Prostate gland (tissue), 2 donors: ENCODE measurements around the gene FAM209A. TPM values are rescaled to one million over a fixed set of nuclear protein-coding genes. Genes with fewer than 3 reads are reported as not detected.

Source experiments
- DNase-seq: peaks from one replicate; pipeline ENCODE4 v3.0.0-alpha.2; 2019; ENCODE audit warnings: low spot score
- H3K27ac ChIP-seq, 2 donors: fragments of 200-600 bp; sonication (generic); 2 replicates each; pipeline ENCODE4 v1.5.1; 2017 to 2019
- H3K27me3 ChIP-seq: fragments of 200-600 bp; sonication (generic); replicated peaks from 2 replicates; pipeline ENCODE4 v1.5.1; 2019; ENCODE audit not compliant: insufficient read depth
- H3K36me3 ChIP-seq, 2 donors: fragments of 200-600 bp; sonication (generic); 1 replicate in 1 of 2; 2 replicates in 1 of 2; pipeline versions ENCODE4 v1.5.1 to v1.8.1; 2017 to 2019
- H3K4me1 ChIP-seq: fragments of 200-600 bp; sonication (generic); replicated peaks from 2 replicates; pipeline ENCODE4 v1.5.1; 2019
- H3K4me3 ChIP-seq, 2 donors: fragments of 200-600 bp; sonication (generic); 2 replicates each; pipeline ENCODE4 v1.5.1; 2017 to 2019
- H3K9me3 ChIP-seq: fragments of 200-600 bp; sonication (generic); 2 replicates; pipeline ENCODE4 v1.5.1; 2017
- POLR2A ChIP-seq: fragments of 450-650 bp; IDR thresholded peaks from one replicate; pipeline ENCODE4 v1.6.1; 2016; ENCODE audit warnings: antibody characterized with exemption, mild to moderate bottlenecking
- POLR2AphosphoS5 ChIP-seq: sonication (generic); formaldehyde crosslinking; IDR thresholded peaks from one replicate; pipeline ENCODE4 v1.6.1; 2017; ENCODE audit warnings: antibody characterized with exemption
- WGBS: methylation state at CpG from one replicate; pipeline ENCODE4 v1.1.5; 2018; 5-methylcytosine and 5-hydroxymethylcytosine counted together
- intact Hi-C: fragments of 100-400 bp; cut with DNase I; formaldehyde crosslinking; loops from one replicate; pipeline ENCODE4 v1.14.2; 2022
- total RNA-seq, 2 donors: library from RNA; depleted of rRNA; stranded (reverse); fragments of >200 nt; gene quantifications; one replicate each; pipeline ENCODE4 v1.1.0, GENCODE V29; 2016
- TF ChIP-seq, protein P1 (sequence below), 4 experiments: fragments of 200-600 bp in 2 of 4; fragments of 450-650 bp in 2 of 4; sonication (generic) in 2 of 4; IDR thresholded peaks; 1 replicate in 3 of 4; 2 replicates in 1 of 4; pipeline ENCODE4 v1.5.1; 2016 to 2019; ENCODE audit warnings: antibody characterized with exemption in 4 of 4, mild to moderate bottlenecking in 2 of 4, moderate library complexity in 2 of 4

FAM209A gene
- total RNA-seq, 2 donors from 2014 or later = 1.6 TPM; not detected in 1

DNA sequence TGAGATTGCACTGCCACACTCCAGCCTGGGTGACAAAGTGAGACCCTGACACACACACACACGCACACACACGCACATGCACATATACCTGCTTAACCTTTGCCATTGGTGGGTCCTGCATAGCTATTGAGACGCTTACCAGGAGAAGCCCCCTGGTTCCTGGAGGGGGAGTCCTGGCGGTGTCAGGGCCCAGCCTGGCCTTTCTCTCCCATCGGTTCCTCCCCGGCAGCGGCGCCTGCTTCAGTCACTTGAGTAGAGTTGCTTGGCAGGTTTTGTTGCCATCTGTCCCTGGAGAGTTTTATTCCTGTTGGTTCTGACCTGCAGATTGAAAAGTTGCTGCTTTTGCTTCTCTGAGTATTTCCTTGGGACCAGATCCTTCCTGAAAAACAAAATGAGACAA lies 20.6 kb upstream of the FAM209A start:
- H3K4me3 ChIP-seq = no peak overlapping the region
- DNase-seq = no peak
- TF ChIP-seq POLR2A = no peak
- TF ChIP-seq, protein P1, sequence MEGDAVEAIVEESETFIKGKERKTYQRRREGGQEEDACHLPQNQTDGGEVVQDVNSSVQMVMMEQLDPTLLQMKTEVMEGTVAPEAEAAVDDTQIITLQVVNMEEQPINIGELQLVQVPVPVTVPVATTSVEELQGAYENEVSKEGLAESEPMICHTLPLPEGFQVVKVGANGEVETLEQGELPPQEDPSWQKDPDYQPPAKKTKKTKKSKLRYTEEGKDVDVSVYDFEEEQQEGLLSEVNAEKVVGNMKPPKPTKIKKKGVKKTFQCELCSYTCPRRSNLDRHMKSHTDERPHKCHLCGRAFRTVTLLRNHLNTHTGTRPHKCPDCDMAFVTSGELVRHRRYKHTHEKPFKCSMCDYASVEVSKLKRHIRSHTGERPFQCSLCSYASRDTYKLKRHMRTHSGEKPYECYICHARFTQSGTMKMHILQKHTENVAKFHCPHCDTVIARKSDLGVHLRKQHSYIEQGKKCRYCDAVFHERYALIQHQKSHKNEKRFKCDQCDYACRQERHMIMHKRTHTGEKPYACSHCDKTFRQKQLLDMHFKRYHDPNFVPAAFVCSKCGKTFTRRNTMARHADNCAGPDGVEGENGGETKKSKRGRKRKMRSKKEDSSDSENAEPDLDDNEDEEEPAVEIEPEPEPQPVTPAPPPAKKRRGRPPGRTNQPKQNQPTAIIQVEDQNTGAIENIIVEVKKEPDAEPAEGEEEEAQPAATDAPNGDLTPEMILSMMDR (IDR thresholded peaks at IDR 0.05) = no peak
- no peak for TF ChIP-seq POLR2AphosphoS5
- H3K27me3 ChIP-seq = no peaks in the 10 kb centered on the region
- WGBS = 75% methylated on average over 8 of the region's 8 CpGs
- intact Hi-C loops = no loop called here
- no peaks in the 10 kb centered on the region for H3K9me3 ChIP-seq
- H3K4me1 ChIP-seq = no peaks in the 10 kb centered on the region
- no peak overlapping the region for H3K27ac ChIP-seq
- no peaks in the 10 kb centered on the region for H3K36me3 ChIP-seq

DNA sequence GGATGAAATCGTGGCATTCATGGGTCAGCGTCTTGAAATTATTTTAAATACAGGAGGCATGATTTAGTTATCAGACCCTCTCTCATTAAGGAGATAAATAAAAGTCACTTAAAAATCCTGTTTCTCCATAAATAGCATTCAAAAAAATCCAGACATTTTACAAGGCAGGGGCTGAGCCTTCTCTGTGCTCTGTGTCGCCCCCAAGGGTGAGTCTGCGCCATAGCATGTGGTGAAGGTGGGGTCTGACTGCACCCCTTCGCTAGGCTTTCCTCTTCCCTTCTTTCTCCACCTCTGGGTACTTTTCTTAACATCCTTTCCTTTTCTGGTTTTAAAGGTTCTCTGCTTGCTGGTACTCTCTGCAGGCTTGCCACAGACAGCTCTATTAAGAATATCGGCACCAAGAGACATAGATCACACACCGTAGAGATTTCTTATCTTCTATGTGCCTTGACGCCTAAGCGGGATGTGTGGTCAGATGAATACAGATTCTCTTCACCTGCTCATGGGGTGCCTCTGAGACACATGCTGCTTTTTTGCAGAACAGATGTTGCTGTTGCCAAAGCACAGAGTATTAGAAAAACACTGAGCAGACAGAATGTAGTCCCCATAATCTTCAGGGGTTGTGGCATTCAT lies 20.1 kb upstream of the FAM209A start:
- no peak for DNase-seq
- WGBS = 76% methylated on average over 9 of the region's 9 CpGs
- no peaks in the 10 kb centered on the region for H3K9me3 ChIP-seq
- no peaks in the 10 kb centered on the region for H3K36me3 ChIP-seq
- TF ChIP-seq POLR2A (no peak), POLR2AphosphoS5 (no peak)
- TF ChIP-seq, protein P1 (IDR thresholded peaks at IDR 0.05) = no peak
- H3K4me3 ChIP-seq = no peak overlapping the region
- no peak overlapping the region for H3K27ac ChIP-seq
- H3K27me3 ChIP-seq = no peaks in the 10 kb centered on the region
- intact Hi-C loops = no loop called here
- H3K4me1 ChIP-seq = no peaks in the 10 kb centered on the region

DNA sequence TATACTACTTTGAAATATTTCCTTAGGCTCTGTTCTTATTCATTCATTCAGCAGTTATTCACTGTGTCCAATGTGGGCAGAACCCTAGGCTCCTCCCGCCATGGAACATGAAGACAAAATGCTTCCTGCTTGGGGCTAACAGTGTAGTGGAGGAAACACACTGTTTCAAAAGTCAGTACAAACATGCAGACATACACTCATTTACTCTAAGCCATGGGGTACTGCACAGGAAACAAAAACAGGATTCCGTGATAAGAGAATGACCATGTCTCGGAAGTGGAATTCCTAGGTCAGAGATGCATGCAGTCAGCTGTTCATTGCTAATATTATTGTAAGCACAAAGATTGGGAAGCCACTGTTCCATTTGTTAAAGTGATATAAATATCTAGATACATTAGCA lies 18.4 kb upstream of the FAM209A start:
- DNase-seq = no peak
- H3K36me3 ChIP-seq = no peaks in the 10 kb centered on the region
- WGBS = 81% methylated on average over 3 of the region's 3 CpGs
- H3K4me3 ChIP-seq = no peak overlapping the region
- TF ChIP-seq POLR2AphosphoS5 (no peak), POLR2A (no peak)
- TF ChIP-seq, protein P1 (IDR thresholded peaks at IDR 0.05) = no peak
- no peaks in the 10 kb centered on the region for H3K9me3 ChIP-seq
- H3K27me3 ChIP-seq = no peaks in the 10 kb centered on the region
- H3K4me1 ChIP-seq = no peaks in the 10 kb centered on the region
- H3K27ac ChIP-seq = no peak overlapping the region
- intact Hi-C loops = no loop called here

DNA sequence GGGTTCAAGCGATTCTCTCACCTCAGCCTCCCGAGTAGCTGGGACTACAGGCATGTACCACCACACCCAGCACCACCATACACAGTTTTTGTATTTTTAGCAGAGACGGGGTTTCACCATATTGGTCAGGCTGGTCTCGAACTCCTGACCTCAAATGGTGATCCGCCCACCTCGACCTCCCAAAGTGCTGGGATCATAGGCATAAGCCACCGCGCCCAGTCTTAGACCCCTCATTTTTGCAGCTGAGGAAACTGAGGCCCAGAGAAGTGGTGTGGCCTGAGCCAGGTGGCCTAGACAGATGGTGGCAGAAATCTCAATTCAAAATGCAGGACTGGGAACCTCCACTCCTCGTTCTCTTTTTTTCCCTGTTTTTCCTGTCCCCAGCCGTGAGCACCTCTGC lies 12.6 kb upstream of the FAM209A start:
- Histone ChIP-seq H3K27me3 (no peaks in the 10 kb centered on the region), H3K4me1 (no peaks in the 10 kb centered on the region), H3K27ac (no peak overlapping the region), H3K36me3 (no peaks in the 10 kb centered on the region), H3K4me3 (no peak overlapping the region), H3K9me3 (no peaks in the 10 kb centered on the region)
- DNase-seq = no peak
- TF ChIP-seq, protein P1 (IDR thresholded peaks at IDR 0.05) = no peak
- TF ChIP-seq POLR2A (no peak), POLR2AphosphoS5 (no peak)
- intact Hi-C loops = no loop called here
- WGBS = 93% methylated on average over 10 of the region's 10 CpGs
